Measurements from ENCODE around the gene JPH4. TPM values are rescaled to one million over a fixed set of nuclear protein-coding genes. Genes with fewer than 3 reads are reported as not detected.

The JPH4 gene
- polyA plus RNA-seq, 1 donor (not counting 4 experiments of a cell fraction or from before 2014, with no cell fraction given) = 0.01 TPM

DNA sequence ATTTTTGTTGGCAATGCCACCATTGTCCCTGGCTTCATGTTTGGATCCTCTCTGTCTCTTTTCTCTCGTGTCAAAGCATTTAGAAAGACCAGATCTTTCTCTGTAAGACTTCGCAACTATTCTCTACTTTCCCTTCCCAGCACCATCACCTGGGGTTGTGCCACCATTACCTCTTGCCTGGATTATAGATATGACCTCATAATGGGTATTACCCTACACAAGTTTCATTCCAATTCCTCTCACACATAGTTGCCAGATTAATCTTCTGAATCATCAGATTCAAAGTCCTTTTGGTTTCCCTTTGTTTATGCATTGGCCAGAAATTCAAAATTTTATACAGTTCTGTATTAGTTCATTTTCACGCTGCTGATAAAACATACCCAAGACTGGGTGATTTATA is 30.4 kb upstream of the JPH4 start:
- H3K4me2 ChIP-seq (ENCODE audit: control insufficient read depth, extremely low read depth, insufficient read depth, low read depth, low read length) = no peak overlapping the region

DNA sequence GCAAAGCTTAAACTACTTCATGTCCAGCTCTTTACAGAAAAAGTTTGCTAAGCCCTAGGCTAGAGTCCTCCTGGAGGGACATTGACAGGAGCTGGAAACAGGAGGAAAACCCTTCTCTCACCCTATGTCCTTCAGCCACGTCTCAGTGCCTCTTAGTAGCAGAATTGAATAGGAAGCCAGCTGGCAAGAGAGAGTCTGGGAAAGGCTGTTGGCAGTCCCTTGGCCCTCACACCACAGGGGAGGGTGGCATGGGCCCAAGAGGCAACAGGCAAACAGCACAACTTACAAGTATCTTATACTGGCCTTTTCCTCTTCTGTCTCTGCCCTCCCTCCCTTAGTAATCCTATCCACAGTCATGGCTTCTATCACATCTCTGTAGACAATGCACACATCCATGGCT is 29.9 kb upstream of the JPH4 start:
- peaks cover 4% of the 10 kb centered on the region for H3K27me3 ChIP-seq (ENCODE audit: control insufficient read depth, extremely low read depth, insufficient read depth, low read length)
- dilution Hi-C loops (cut with MboI; ENCODE audit: extremely low pct_ligation_motif_present, low sequenced_read_pairs) = no loop called here
- no peaks in the 10 kb centered on the region for H3K79me2 ChIP-seq (ENCODE audit: control insufficient read depth, insufficient read depth, low read length)
- H3K4me3 ChIP-seq (ENCODE audit: control insufficient read depth in 2 of 3, extremely low read depth in 1 of 3, insufficient read depth in 2 of 3, low read depth in 1 of 3, low read length in 3 of 3) = no peak overlapping the region
- H3K4me1 ChIP-seq (ENCODE audit: control insufficient read depth, extremely low read depth, insufficient read depth, low read length) = no peaks in the 10 kb centered on the region
- FAIRE-seq (no peak), DNase-seq (ENCODE audit: low read depth, low spot score) (no peak)
- TF ChIP-seq EZH2 (IDR thresholded peaks at IDR 0.05; ENCODE audit: low read length) = no peak
- TF ChIP-seq, protein P1, sequence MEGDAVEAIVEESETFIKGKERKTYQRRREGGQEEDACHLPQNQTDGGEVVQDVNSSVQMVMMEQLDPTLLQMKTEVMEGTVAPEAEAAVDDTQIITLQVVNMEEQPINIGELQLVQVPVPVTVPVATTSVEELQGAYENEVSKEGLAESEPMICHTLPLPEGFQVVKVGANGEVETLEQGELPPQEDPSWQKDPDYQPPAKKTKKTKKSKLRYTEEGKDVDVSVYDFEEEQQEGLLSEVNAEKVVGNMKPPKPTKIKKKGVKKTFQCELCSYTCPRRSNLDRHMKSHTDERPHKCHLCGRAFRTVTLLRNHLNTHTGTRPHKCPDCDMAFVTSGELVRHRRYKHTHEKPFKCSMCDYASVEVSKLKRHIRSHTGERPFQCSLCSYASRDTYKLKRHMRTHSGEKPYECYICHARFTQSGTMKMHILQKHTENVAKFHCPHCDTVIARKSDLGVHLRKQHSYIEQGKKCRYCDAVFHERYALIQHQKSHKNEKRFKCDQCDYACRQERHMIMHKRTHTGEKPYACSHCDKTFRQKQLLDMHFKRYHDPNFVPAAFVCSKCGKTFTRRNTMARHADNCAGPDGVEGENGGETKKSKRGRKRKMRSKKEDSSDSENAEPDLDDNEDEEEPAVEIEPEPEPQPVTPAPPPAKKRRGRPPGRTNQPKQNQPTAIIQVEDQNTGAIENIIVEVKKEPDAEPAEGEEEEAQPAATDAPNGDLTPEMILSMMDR (optimal IDR thresholded peaks at IDR 0.05 in 1 of 3, IDR thresholded peaks at IDR 0.05 in 1 of 3, conservative IDR thresholded peaks at IDR 0.05 in 1 of 3; ENCODE audit: extremely low read depth in 1 of 3, insufficient read depth in 2 of 3, low read length in 3 of 3) = no peak
- H3K27ac ChIP-seq (ENCODE audit: control insufficient read depth, insufficient read depth, low read length) = no peak overlapping the region
- no peaks in the 10 kb centered on the region for H4K20me1 ChIP-seq (ENCODE audit: control insufficient read depth, extremely low read depth, insufficient read depth, low read length)
- no peaks in the 10 kb centered on the region for H3K36me3 ChIP-seq (ENCODE audit: control insufficient read depth in 2 of 2, extremely low read depth in 1 of 2, insufficient read depth in 2 of 2, low read length in 2 of 2)
- H3K9ac ChIP-seq (ENCODE audit: control insufficient read depth, extremely low read depth, insufficient read depth, low read length) = no peak overlapping the region
- H2AFZ ChIP-seq (ENCODE audit: control insufficient read depth, low read length) = no peak overlapping the region
- no peak overlapping the region for H3K4me2 ChIP-seq (ENCODE audit: control insufficient read depth, extremely low read depth, insufficient read depth, low read depth, low read length)
- no peaks in the 10 kb centered on the region for H3K9me3 ChIP-seq (ENCODE audit: control insufficient read depth, low read depth, low read length)
- H3K9me1 ChIP-seq (ENCODE audit: control insufficient read depth, extremely low read depth, insufficient read depth, low read length) = no peaks in the 10 kb centered on the region

More for the DNA sequence above, 30.4 kb upstream of the JPH4 start:
- H4K20me1 ChIP-seq (ENCODE audit: control insufficient read depth, extremely low read depth, insufficient read depth, low read length) = no peaks in the 10 kb centered on the region
- H2AFZ ChIP-seq (ENCODE audit: control insufficient read depth, low read length) = no peak overlapping the region
- H3K4me1 ChIP-seq (ENCODE audit: control insufficient read depth, extremely low read depth, insufficient read depth, low read length) = no peaks in the 10 kb centered on the region
- no peaks in the 10 kb centered on the region for H3K36me3 ChIP-seq (ENCODE audit: control insufficient read depth in 2 of 2, extremely low read depth in 1 of 2, insufficient read depth in 2 of 2, low read length in 2 of 2)
- dilution Hi-C loops (cut with MboI; ENCODE audit: extremely low pct_ligation_motif_present, low sequenced_read_pairs) = no loop called here
- FAIRE-seq (no peak), DNase-seq (ENCODE audit: low read depth, low spot score) (no peak)
- H3K9me1 ChIP-seq (ENCODE audit: control insufficient read depth, extremely low read depth, insufficient read depth, low read length) = no peaks in the 10 kb centered on the region
- TF ChIP-seq EZH2 (IDR thresholded peaks at IDR 0.05; ENCODE audit: low read length) = no peak
- TF ChIP-seq, protein P1 (optimal IDR thresholded peaks at IDR 0.05 in 1 of 3, IDR thresholded peaks at IDR 0.05 in 1 of 3, conservative IDR thresholded peaks at IDR 0.05 in 1 of 3; ENCODE audit: extremely low read depth in 1 of 3, insufficient read depth in 2 of 3, low read length in 3 of 3) = no peak
- no peak overlapping the region for H3K27ac ChIP-seq (ENCODE audit: control insufficient read depth, insufficient read depth, low read length)
- no peaks in the 10 kb centered on the region for H3K9me3 ChIP-seq (ENCODE audit: control insufficient read depth, low read depth, low read length)
- H3K79me2 ChIP-seq (ENCODE audit: control insufficient read depth, insufficient read depth, low read length) = no peaks in the 10 kb centered on the region
- peaks cover 4% of the 10 kb centered on the region for H3K27me3 ChIP-seq (ENCODE audit: control insufficient read depth, extremely low read depth, insufficient read depth, low read length)
- H3K4me3 ChIP-seq (ENCODE audit: control insufficient read depth in 2 of 3, extremely low read depth in 1 of 3, insufficient read depth in 2 of 3, low read depth in 1 of 3, low read length in 3 of 3) = no peak overlapping the region
- no peak overlapping the region for H3K9ac ChIP-seq (ENCODE audit: control insufficient read depth, extremely low read depth, insufficient read depth, low read length)

All from keratinocyte (primary cell).